ENCODE data around the gene TUBB1. TPM values are rescaled to one million over a fixed set of nuclear protein-coding genes. Genes with fewer than 3 reads are reported as not detected.

Gene TUBB1
- total RNA-seq, 4 donors from 2014 or later: 0.15 TPM; not detected in 3

- no peak for TF ChIP-seq CTCF (IDR thresholded peaks at IDR 0.05)
- no peak for TF ChIP-seq POLR2AphosphoS5 (IDR thresholded peaks at IDR 0.05)
- no peak for TF ChIP-seq EP300 (IDR thresholded peaks at IDR 0.05)
- TF ChIP-seq POLR2A (IDR thresholded peaks at IDR 0.05): no peak
- Histone ChIP-seq H3K9me3 (no peaks in the 10 kb centered on the region), H3K27me3 (peaks cover 8% of the 10 kb centered on the region), H3K4me1 (peaks cover 0 to 34% (median 23%) of the 10 kb centered on the region in 3 donors), H3K27ac (no peak overlapping the region), H3K36me3 (no peaks in the 10 kb centered on the region), H3K4me3 (no peak overlapping the region)
- no peak for ATAC-seq
- 71 to 89% methylated on average over 1 to 3 of the region's 3 CpGs for WGBS, 2 donors (ENCODE audit: low coverage in 1 of 2)
These were observed 25.6 kb downstream of the TUBB1 start for GRCh38 chr20:59044796-59045195.

- H3K27me3 ChIP-seq: peaks cover 19% of the 10 kb centered on the region
- no peaks in the 10 kb centered on the region for H3K36me3 ChIP-seq
- no peak overlapping the region for H3K4me3 ChIP-seq
- TF ChIP-seq EP300 (IDR thresholded peaks at IDR 0.05): no peak
- no peak for TF ChIP-seq POLR2AphosphoS5 (IDR thresholded peaks at IDR 0.05)
- no peak for TF ChIP-seq POLR2A (IDR thresholded peaks at IDR 0.05)
- no peak for TF ChIP-seq CTCF (IDR thresholded peaks at IDR 0.05)
- peaks cover 0 to 13% (median 4%) of the 10 kb centered on the region in 3 donors for H3K4me1 ChIP-seq
- H3K9me3 ChIP-seq: no peaks in the 10 kb centered on the region
- no peak for ATAC-seq
- 88 to 100% methylated on average over 1 to 3 of the region's 3 CpGs for WGBS, 2 donors (ENCODE audit: low coverage in 1 of 2)
- no peak overlapping the region for H3K27ac ChIP-seq
These were observed 27.6 kb downstream of the TUBB1 start for GRCh38 chr20:59046862-59047261.

GRCh38 chr20:59047938-59048680, 28.9 kb downstream of the TUBB1 start:
- H3K36me3 ChIP-seq: no peaks in the 10 kb centered on the region
- 79 to 86% methylated on average over 3 to 5 of the region's 5 CpGs for WGBS, 2 donors (ENCODE audit: low coverage in 1 of 2)
- H3K4me3 ChIP-seq: no peak overlapping the region
- no peaks in the 10 kb centered on the region for H3K9me3 ChIP-seq
- H3K27ac ChIP-seq: no peak overlapping the region
- H3K27me3 ChIP-seq: peaks cover 24% of the 10 kb centered on the region
- peaks cover 0 to 5% (median 2%) of the 10 kb centered on the region in 3 donors for H3K4me1 ChIP-seq
- no peak for ATAC-seq
- TF ChIP-seq EP300 (IDR thresholded peaks at IDR 0.05): no peak
- TF ChIP-seq POLR2AphosphoS5 (IDR thresholded peaks at IDR 0.05): no peak
- TF ChIP-seq CTCF (IDR thresholded peaks at IDR 0.05): no peak
- TF ChIP-seq POLR2A (IDR thresholded peaks at IDR 0.05): no peak

- H3K4me3 ChIP-seq: no peak overlapping the region
- no peak for TF ChIP-seq POLR2AphosphoS5 (IDR thresholded peaks at IDR 0.05)
- TF ChIP-seq EP300 (IDR thresholded peaks at IDR 0.05): no peak
- no peak for TF ChIP-seq POLR2A (IDR thresholded peaks at IDR 0.05)
- no peak for TF ChIP-seq CTCF (IDR thresholded peaks at IDR 0.05)
- H3K36me3 ChIP-seq: no peaks in the 10 kb centered on the region
- no peaks in the 10 kb centered on the region for H3K4me1 ChIP-seq
- no peak for ATAC-seq
- H3K27me3 ChIP-seq: peaks cover 24% of the 10 kb centered on the region
- no peak overlapping the region for H3K27ac ChIP-seq
- WGBS, 2 donors (ENCODE audit: low coverage in 1 of 2): 45 to 79% methylated on average over 2 of the region's 2 CpGs
- H3K9me3 ChIP-seq: no peaks in the 10 kb centered on the region
These were observed 29.4 kb downstream of the TUBB1 start for GRCh38 chr20:59048681-59049030.

- Histone ChIP-seq H3K9me3 (no peaks in the 10 kb centered on the region), H3K36me3 (no peaks in the 10 kb centered on the region), H3K27ac (no peak overlapping the region), H3K4me1 (no peaks in the 10 kb centered on the region), H3K4me3 (no peak overlapping the region), H3K27me3 (peaks cover 24% of the 10 kb centered on the region)
- WGBS, 2 donors (ENCODE audit: low coverage in 1 of 2): 43 to 83% methylated on average over 1 of the region's 1 CpG
- no peak for ATAC-seq
- no peak for TF ChIP-seq CTCF (IDR thresholded peaks at IDR 0.05)
- no peak for TF ChIP-seq POLR2A (IDR thresholded peaks at IDR 0.05)
- TF ChIP-seq POLR2AphosphoS5 (IDR thresholded peaks at IDR 0.05): no peak
- TF ChIP-seq EP300 (IDR thresholded peaks at IDR 0.05): no peak
These were observed 31.2 kb downstream of the TUBB1 start for GRCh38 chr20:59050437-59050836.

Data from gastroesophageal sphincter (tissue), 4 donors.